Stomach (tissue), 9 donors: ENCODE results near the gene HACE1. TPM values are rescaled to one million over a fixed set of nuclear protein-coding genes. Genes with fewer than 3 reads are reported as not detected.

Source experiments
- DNase-seq, 2 donors: peaks; one replicate each; pipeline versions ENCODE4 v3.0.0 to v3.0.0-alpha.2; 2013 to 2019
- H3K27ac ChIP-seq, 5 donors: fragments of 200-600 bp in 4 of 5; sonication (generic) in 4 of 5; one replicate each; pipeline ENCODE4 v1.5.1; 2013 to 2019; ENCODE audit warnings: mild to moderate bottlenecking in 1 of 5, moderate library complexity in 1 of 5
- H3K27me3 ChIP-seq, 3 donors: fragments of 200-600 bp; sonication (generic); one replicate each; pipeline ENCODE4 v1.5.1; 2017 to 2019; ENCODE audit warnings: mixed run types in 1 of 3
- H3K36me3 ChIP-seq, 4 donors: fragments of 200-600 bp; sonication (generic); 1 replicate in 3 of 4; 2 replicates in 1 of 4; pipeline ENCODE4 v1.5.1; 2016 to 2019
- H3K4me1 ChIP-seq, 4 donors: fragments of 200-600 bp; sonication (generic); one replicate each; pipeline ENCODE4 v1.5.1; 2016 to 2019
- H3K4me3 ChIP-seq, 4 donors: fragments of 200-600 bp; sonication (generic) in 3 of 4; one replicate each; pipeline ENCODE4 v1.5.1; 2016 to 2019; ENCODE audit warnings: mild to moderate bottlenecking in 1 of 4
- H3K9me3 ChIP-seq, 4 donors: fragments of 200-600 bp; sonication (generic); one replicate each; pipeline ENCODE4 v1.5.1; 2016 to 2019
- EP300 ChIP-seq: sonication (generic); formaldehyde crosslinking; IDR thresholded peaks from one replicate; pipeline ENCODE4 v1.6.1; 2017; ENCODE audit warnings: antibody characterized with exemption
- POLR2A ChIP-seq, 4 donors: fragments of 450-650 bp; IDR thresholded peaks; one replicate each; pipeline ENCODE4 v1.6.1; 2016; ENCODE audit warnings: antibody characterized with exemption in 4 of 4, control low read depth in 2 of 4, mild to moderate bottlenecking in 1 of 4, moderate library complexity in 1 of 4
- POLR2AphosphoS5 ChIP-seq, 3 donors: sonication (generic); formaldehyde crosslinking; IDR thresholded peaks; one replicate each; pipeline ENCODE4 v1.6.1; 2016; ENCODE audit warnings: antibody characterized with exemption in 3 of 3
- WGBS, 5 donors: extraction: QIAGEN DNeasy Blood & Tissue Kit in 3 of 5; methylation state at CpG; one replicate each; pipeline versions ENCODE4 v1.1.5 to v1.1.7; 2013 to 2018; 5-methylcytosine and 5-hydroxymethylcytosine counted together
- intact Hi-C: fragments of 100-400 bp; cut with DNase I; formaldehyde crosslinking; loops from one replicate; pipeline ENCODE4 v1.15.1; 2023; ENCODE audit warnings: low total_unique reads
- polyA plus RNA-seq, 3 donors: library from polyadenylated mRNA; stranded (reverse); fragments of 200-250 nt; gene quantifications; one replicate each; pipeline ENCODE4 v1.2.3, GENCODE V29; 2013
- total RNA-seq, 5 donors: library from RNA; depleted of rRNA; stranded (reverse); fragments of >200 nt; gene quantifications; one replicate each; pipeline versions ENCODE4 v1.1.0 to v1.2.3, GENCODE V29; 2014 to 2016
- TF ChIP-seq, protein P1 (sequence below), 7 experiments: fragments of 450-650 bp in 4 of 7; fragments of 200-600 bp in 3 of 7; sonication (generic) in 3 of 7; IDR thresholded peaks; one replicate each; pipeline ENCODE4 v1.5.1; 2016 to 2019; ENCODE audit warnings: antibody characterized with exemption in 7 of 7, control low read depth in 2 of 7, mild to moderate bottlenecking in 1 of 7
- donor health status: healthy with polysubstance abuse.
- donor health status: Bipolar disorder and iron deficiency.
- donor health status: healthy.

Gene HACE1
- total and polyA plus RNA-seq, 8 donors = 3.3 to 34.7 (median 9.3) TPM

DNA sequence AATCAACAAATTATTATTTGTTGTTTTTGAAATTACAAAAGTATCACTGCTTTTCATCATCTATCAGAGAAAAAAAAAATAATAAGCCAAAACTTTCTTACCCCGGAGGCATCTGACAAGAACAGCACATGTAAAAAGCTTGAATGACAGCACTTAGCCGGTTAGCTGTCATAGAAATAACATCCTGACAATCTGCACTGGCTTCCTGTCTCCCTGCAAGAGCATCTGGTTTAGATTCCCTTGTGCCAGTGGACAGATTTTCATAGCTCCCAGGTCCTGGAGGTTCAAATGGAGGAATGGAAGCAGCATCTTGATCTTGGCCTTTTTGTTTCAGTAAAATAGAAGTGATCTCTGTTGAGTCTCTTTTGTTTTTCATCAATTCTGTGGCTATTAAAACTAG lies 74.8 kb downstream of the HACE1 start:
- TF ChIP-seq EP300 (no peak), POLR2AphosphoS5 (IDR thresholded peaks at IDR 0.05) (no peak), POLR2A (IDR thresholded peaks at IDR 0.05) (no peak)
- TF ChIP-seq, protein P1, sequence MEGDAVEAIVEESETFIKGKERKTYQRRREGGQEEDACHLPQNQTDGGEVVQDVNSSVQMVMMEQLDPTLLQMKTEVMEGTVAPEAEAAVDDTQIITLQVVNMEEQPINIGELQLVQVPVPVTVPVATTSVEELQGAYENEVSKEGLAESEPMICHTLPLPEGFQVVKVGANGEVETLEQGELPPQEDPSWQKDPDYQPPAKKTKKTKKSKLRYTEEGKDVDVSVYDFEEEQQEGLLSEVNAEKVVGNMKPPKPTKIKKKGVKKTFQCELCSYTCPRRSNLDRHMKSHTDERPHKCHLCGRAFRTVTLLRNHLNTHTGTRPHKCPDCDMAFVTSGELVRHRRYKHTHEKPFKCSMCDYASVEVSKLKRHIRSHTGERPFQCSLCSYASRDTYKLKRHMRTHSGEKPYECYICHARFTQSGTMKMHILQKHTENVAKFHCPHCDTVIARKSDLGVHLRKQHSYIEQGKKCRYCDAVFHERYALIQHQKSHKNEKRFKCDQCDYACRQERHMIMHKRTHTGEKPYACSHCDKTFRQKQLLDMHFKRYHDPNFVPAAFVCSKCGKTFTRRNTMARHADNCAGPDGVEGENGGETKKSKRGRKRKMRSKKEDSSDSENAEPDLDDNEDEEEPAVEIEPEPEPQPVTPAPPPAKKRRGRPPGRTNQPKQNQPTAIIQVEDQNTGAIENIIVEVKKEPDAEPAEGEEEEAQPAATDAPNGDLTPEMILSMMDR (IDR thresholded peaks at IDR 0.05) = no peak
- intact Hi-C loops = no loop called here
- DNase-seq = no peak
- 69 to 84% (median 70%) methylated on average over 2 of the region's 2 CpGs for WGBS, 5 donors
- H3K27ac ChIP-seq = no peak overlapping the region
- H3K27me3 ChIP-seq = no peaks in the 10 kb centered on the region
- H3K4me3 ChIP-seq = no peak overlapping the region
- no peaks in the 10 kb centered on the region for H3K9me3 ChIP-seq
- H3K4me1 ChIP-seq = no peaks in the 10 kb centered on the region
- peaks cover 0 to 33% (median 16%) of the 10 kb centered on the region in 4 donors for H3K36me3 ChIP-seq

- H3K4me3 ChIP-seq = no peak overlapping the region
- WGBS, 5 donors = 56 to 63% (median 60%) methylated on average over 2 of the region's 2 CpGs
- no peaks in the 10 kb centered on the region for H3K27me3 ChIP-seq
- H3K4me1 ChIP-seq = no peaks in the 10 kb centered on the region
- H3K36me3 ChIP-seq = peaks cover 0 to 34% (median 9%) of the 10 kb centered on the region in 4 donors
- no peaks in the 10 kb centered on the region for H3K9me3 ChIP-seq
- TF ChIP-seq, protein P1 (IDR thresholded peaks at IDR 0.05) = peak in 3 of 7 experiments; percentile 19 to 34 (median 23)
- TF ChIP-seq POLR2AphosphoS5 (IDR thresholded peaks at IDR 0.05) = no peak
- intact Hi-C loops = no loop called here
- peak in 1 of 2 donors; percentile 26 for DNase-seq
- no peak overlapping the region for H3K27ac ChIP-seq
Observed at GRCh38 chr6:104771258-104771832, 88.4 kb downstream of the HACE1 start.

DNA sequence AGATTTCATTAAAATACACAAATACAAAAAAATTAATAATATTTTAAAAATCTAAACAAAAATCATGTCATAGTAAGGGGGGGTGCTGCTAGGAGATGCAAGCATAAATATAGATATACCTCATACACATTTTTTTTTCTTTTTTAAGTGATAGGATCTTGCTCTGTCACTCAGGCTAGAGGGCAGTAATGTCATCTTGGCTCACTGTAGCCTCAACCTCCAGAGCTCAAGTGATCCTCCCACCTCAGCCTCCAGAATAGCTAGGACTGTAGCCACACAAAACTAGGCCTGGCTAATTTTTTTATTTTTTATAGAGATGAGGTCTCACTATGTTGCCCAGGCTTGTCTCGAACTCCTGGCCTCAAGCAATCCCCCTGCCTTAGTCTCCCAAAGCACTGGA lies 90.8 kb downstream of the HACE1 start:
- 96 to 100% (median 100%) methylated on average over 1 of the region's 1 CpG for WGBS, 5 donors

GRCh38 chr6:104766595-104766994 lies 93.1 kb downstream of the HACE1 start:
- DNase-seq = no peak
- 92 to 99% (median 96%) methylated on average over 4 of the region's 4 CpGs for WGBS, 5 donors
- no peak overlapping the region for H3K4me3 ChIP-seq
- no peaks in the 10 kb centered on the region for H3K4me1 ChIP-seq
- intact Hi-C loops = no loop called here
- H3K36me3 ChIP-seq = peaks cover 0 to 41% (median 30%) of the 10 kb centered on the region in 4 donors
- no peaks in the 10 kb centered on the region for H3K9me3 ChIP-seq
- no peak overlapping the region for H3K27ac ChIP-seq
- H3K27me3 ChIP-seq = no peaks in the 10 kb centered on the region
- TF ChIP-seq EP300 (no peak), POLR2AphosphoS5 (IDR thresholded peaks at IDR 0.05) (no peak), POLR2A (IDR thresholded peaks at IDR 0.05) (no peak)
- TF ChIP-seq, protein P1 (IDR thresholded peaks at IDR 0.05) = no peak

More for the DNA sequence above, 90.8 kb downstream of the HACE1 start:
- H3K27ac ChIP-seq = no peak overlapping the region
- no peak for DNase-seq
- no peak overlapping the region for H3K4me3 ChIP-seq
- no peaks in the 10 kb centered on the region for H3K9me3 ChIP-seq
- no peak for TF ChIP-seq EP300
- no peak for TF ChIP-seq POLR2AphosphoS5 (IDR thresholded peaks at IDR 0.05)
- TF ChIP-seq POLR2A (IDR thresholded peaks at IDR 0.05) = no peak
- TF ChIP-seq, protein P1 (IDR thresholded peaks at IDR 0.05) = no peak
- H3K36me3 ChIP-seq = peaks cover 0 to 38% (median 22%) of the 10 kb centered on the region in 4 donors
- H3K27me3 ChIP-seq = no peaks in the 10 kb centered on the region
- intact Hi-C loops = no loop called here
- H3K4me1 ChIP-seq = no peaks in the 10 kb centered on the region
